ENCODE results near the gene SLC2A4RG.

The SLC2A4RG gene

GRCh38 chr20:63790572-63791168, 51.1 kb downstream of the SLC2A4RG start:
- Mint-ChIP-seq H3K27ac (no peak overlapping the region), H3K27me3 (peaks cover 0 to 3% of the 10 kb centered on the region in 2 donors), H3K4me1 (peaks cover 5 to 9% of the 10 kb centered on the region in 2 donors), H3K36me3 (no peaks in the 10 kb centered on the region), H3K4me3 (no peak overlapping the region), H3K9me3 (no peaks in the 10 kb centered on the region)
- DNase-seq (no peak), ATAC-seq (replicated peaks) (no peak)

- no peaks in the 10 kb centered on the region for H3K36me3 Mint-ChIP-seq
- no peak for ATAC-seq (replicated peaks)
- no peak for DNase-seq
Measured at GRCh38 chr20:63791497-63792156, 52.1 kb downstream of the SLC2A4RG start.

GRCh38 chr20:63792866-63793265, 53.3 kb downstream of the SLC2A4RG start:
- H3K27ac Mint-ChIP-seq: no peak overlapping the region

More at GRCh38 chr20:63791497-63792156, 52.1 kb downstream of the SLC2A4RG start:
- peaks cover 0 to 2% of the 10 kb centered on the region in 2 donors for H3K9me3 Mint-ChIP-seq
- H3K27me3 Mint-ChIP-seq: peaks cover 0 to 3% of the 10 kb centered on the region in 2 donors
- no peak overlapping the region for H3K27ac Mint-ChIP-seq
- no peak overlapping the region for H3K4me3 Mint-ChIP-seq
- H3K4me1 Mint-ChIP-seq: peaks cover 5 to 9% of the 10 kb centered on the region in 2 donors

More at GRCh38 chr20:63792866-63793265, 53.3 kb downstream of the SLC2A4RG start:
- Mint-ChIP-seq H3K4me1 (peaks cover 4 to 9% of the 10 kb centered on the region in 2 donors), H3K36me3 (no peaks in the 10 kb centered on the region), H3K9me3 (peaks cover 0 to 2% of the 10 kb centered on the region in 2 donors), H3K27me3 (peaks cover 0 to 3% of the 10 kb centered on the region in 2 donors), H3K4me3 (no peak overlapping the region)
- no peak for DNase-seq
- no peak for ATAC-seq (replicated peaks)
